Nucleus accumbens (tissue), 56 donors: ENCODE results near the gene CHST11.
"Not testable (repeated sequence)": the region's sequence is repeated elsewhere in the genome, so short reads cannot be mapped to it uniquely, and the experiment has no call there.

Experiments used
- DNase-seq, 56 donors: peaks; one replicate each; lab custom pipeline; 2025; lab: John Stamatoyannopoulos, UW

The CHST11 gene

GRCh38 chr12:104547235-104547634, 90.5 kb downstream of the CHST11 start:
- DNase-seq: no peak

- no peak for DNase-seq
Observed at GRCh38 chr12:104549815-104550480, 93.2 kb downstream of the CHST11 start.

GRCh38 chr12:104551313-104551931, 94.7 kb downstream of the CHST11 start:
- DNase-seq: no peak

GRCh38 chr12:104553421-104553820, 96.7 kb downstream of the CHST11 start:
- no peak for DNase-seq

GRCh38 chr12:104555648-104556047, 98.9 kb downstream of the CHST11 start:
- no peak for DNase-seq

- DNase-seq: no peak
Observed at GRCh38 chr12:104557488-104558195, 100.9 kb downstream of the CHST11 start.

GRCh38 chr12:104560881-104561280, 104.1 kb downstream of the CHST11 start:
- DNase-seq: no peak

GRCh38 chr12:104562763-104563162, 106.0 kb downstream of the CHST11 start:
- no peak for DNase-seq

GRCh38 chr12:104564662-104565061, 107.9 kb downstream of the CHST11 start:
- not testable (repeated sequence) for DNase-seq

GRCh38 chr12:104565606-104566243, 109.0 kb downstream of the CHST11 start:
- peak in 6 of 56 donors; percentile 8 to 32 (median 14) for DNase-seq

- DNase-seq: peak in 16 of 56 donors; percentile 7 to 64 (median 23)
Observed at GRCh38 chr12:104566244-104566993, 109.7 kb downstream of the CHST11 start.

GRCh38 chr12:104567832-104568486, 111.2 kb downstream of the CHST11 start:
- peak in 22 of 56 donors; percentile 6 to 57 (median 26) for DNase-seq

GRCh38 chr12:104568487-104568868, 111.7 kb downstream of the CHST11 start:
- DNase-seq: no peak

- DNase-seq: no peak
Observed at GRCh38 chr12:104568935-104569334, 112.2 kb downstream of the CHST11 start.

GRCh38 chr12:104569346-104570173, 112.8 kb downstream of the CHST11 start:
- no peak for DNase-seq

GRCh38 chr12:104570174-104570907, 113.6 kb downstream of the CHST11 start:
- peak in 2 of 56 donors; percentile 13 to 17 for DNase-seq

GRCh38 chr12:104571328-104571727, 114.6 kb downstream of the CHST11 start:
- DNase-seq: no peak

GRCh38 chr12:104574353-104574752, 117.6 kb downstream of the CHST11 start:
- DNase-seq: not testable (repeated sequence)
